Astrocyte of the cerebellum (primary cell): Measurements from ENCODE around the gene DCUN1D1.

Experiments used
- DNase-seq: peaks from one replicate; pipeline ENCODE4 v3.0.0-alpha.2; 2011; ENCODE audit warnings: low read depth
- H3K4me3 ChIP-seq: 2 replicates; pipeline ENCODE4 v1.5.1; 2011; ENCODE audit warnings: mild to moderate bottlenecking, low read depth, low read length, moderate library complexity
- in situ Hi-C: cut with HindIII; loops from 2 replicates; pipeline ENCODE4 v1.10.0; 2017; ENCODE audit warnings: low sequenced_read_pairs
- TF ChIP-seq, protein P1 (sequence below): IDR thresholded peaks from 2 replicates; pipeline ENCODE4 v1.5.1; 2012; ENCODE audit warnings: low read length, low read depth, moderate library complexity, mild to moderate bottlenecking; ENCODE audit errors: missing control alignments

The DCUN1D1 gene

DNA sequence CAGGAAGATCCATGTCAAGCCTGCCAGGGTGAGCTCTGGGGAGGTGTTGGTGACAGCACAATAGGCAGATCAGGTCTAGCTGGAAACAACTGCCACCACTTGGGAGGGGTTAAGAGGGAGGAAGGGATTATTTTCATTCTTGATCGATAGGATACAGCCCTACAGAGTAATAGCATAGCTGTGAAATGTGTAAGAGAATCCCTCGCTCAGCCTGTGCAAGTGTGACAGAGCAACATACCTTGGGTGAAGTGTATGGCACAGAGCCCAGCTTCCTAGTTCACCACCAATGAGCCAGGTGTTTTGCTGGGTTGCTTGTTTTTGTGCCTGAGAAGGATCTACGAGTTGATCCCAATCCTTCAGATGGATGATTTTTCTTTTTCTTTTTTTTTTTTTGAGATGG is 9.2 kb upstream of the DCUN1D1 start:
- in situ Hi-C loops, result no loop called here
- no peak for DNase-seq
- TF ChIP-seq, protein P1, sequence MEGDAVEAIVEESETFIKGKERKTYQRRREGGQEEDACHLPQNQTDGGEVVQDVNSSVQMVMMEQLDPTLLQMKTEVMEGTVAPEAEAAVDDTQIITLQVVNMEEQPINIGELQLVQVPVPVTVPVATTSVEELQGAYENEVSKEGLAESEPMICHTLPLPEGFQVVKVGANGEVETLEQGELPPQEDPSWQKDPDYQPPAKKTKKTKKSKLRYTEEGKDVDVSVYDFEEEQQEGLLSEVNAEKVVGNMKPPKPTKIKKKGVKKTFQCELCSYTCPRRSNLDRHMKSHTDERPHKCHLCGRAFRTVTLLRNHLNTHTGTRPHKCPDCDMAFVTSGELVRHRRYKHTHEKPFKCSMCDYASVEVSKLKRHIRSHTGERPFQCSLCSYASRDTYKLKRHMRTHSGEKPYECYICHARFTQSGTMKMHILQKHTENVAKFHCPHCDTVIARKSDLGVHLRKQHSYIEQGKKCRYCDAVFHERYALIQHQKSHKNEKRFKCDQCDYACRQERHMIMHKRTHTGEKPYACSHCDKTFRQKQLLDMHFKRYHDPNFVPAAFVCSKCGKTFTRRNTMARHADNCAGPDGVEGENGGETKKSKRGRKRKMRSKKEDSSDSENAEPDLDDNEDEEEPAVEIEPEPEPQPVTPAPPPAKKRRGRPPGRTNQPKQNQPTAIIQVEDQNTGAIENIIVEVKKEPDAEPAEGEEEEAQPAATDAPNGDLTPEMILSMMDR, result no peak
- no peak overlapping the region for H3K4me3 ChIP-seq

DNA sequence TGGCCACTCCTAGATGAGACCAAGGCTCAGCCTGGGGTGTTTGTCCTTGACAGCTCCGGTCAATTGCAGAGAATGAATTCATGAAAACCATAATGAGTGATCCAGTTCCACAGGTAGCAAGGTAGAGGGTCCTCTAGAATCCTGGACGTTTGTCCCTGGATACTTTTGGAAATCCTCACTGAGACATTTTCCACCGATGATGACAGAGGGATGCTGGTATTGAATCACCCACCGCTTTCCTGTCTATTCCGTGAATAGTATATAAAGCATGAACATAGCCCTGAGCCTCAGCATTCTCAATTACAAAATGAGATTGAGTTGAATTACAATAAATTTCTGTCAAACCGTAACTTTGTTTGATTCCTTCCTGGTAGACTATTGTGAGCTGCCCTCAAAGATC is 5.7 kb upstream of the DCUN1D1 start:
- in situ Hi-C loops, result no loop called here
- DNase-seq, result no peak
- TF ChIP-seq, protein P1, result no peak
- no peak overlapping the region for H3K4me3 ChIP-seq

DNA sequence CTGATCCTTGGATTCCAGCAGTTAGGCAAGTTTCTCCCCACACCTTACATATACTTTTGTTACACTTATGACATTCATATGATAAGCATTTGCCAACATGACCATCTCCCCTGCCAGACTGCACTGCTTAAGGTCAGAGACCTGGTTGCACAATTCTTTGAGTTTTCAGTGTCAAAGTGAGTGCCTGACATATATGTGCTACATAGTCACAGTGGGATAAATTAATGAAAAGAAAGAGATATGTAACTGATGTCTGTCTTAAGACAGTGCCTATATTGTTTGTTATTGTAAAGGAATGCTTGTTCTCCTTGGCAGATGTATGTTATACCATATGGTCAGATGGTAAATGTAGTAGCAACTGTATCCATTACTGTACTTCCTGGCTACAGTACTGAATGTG is 3.5 kb upstream of the DCUN1D1 start:
- TF ChIP-seq, protein P1, result no peak
- DNase-seq, result no peak
- H3K4me3 ChIP-seq, result no peak overlapping the region
- in situ Hi-C loops, result no loop called here

DNA sequence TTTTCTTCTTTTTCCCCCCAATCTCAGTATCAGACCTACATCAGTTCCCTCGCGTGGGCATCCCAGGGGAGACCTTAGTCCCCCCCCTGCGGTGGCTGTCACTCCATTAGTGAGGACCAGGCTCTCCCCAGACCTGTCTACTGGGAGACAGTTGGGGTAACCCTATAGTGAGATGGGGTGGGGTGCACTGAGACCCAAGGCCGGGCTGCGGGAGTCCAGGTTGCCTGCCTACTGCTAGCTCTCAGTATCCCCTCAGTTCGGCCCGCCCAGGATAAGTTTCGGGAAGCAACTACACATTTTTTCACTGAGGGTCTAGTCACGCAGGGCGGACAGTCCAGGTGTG is 671 bp upstream of the DCUN1D1 start:
- in situ Hi-C loops, result no loop called here
- no peak for DNase-seq
- TF ChIP-seq, protein P1, result no peak
- peak overlapping the region; percentile 89 for H3K4me3 ChIP-seq

DNA sequence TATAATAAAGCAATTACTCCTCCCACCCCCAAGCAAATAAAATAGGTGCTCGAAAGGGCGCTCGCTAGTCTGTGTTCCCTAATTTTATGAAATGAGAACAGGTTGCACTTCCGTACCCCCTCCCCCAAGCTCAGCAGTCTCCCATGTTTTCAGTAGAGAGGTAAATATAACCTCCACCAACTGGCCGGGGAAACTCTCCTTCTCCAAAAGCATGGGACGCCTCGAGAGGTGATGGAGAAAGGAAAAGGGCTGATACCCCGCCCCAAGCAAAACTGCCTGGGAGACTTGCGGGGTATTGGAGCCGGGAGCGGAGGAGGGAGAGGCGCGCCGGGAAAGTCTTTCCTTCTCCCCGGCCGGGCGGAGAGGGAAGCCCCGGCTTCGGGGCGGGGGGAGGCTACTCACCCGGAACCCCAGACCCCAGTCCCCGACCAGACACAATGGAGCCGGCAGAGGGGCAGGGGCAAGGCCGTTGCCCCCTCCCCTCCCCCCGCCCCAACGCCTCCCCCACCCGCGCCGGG is 605 bp downstream of the DCUN1D1 start:
- TF ChIP-seq, protein P1, result no peak
- H3K4me3 ChIP-seq, result peak overlapping the region; percentile 89
- in situ Hi-C loops, result no loop called here
- no peak for DNase-seq

DNA sequence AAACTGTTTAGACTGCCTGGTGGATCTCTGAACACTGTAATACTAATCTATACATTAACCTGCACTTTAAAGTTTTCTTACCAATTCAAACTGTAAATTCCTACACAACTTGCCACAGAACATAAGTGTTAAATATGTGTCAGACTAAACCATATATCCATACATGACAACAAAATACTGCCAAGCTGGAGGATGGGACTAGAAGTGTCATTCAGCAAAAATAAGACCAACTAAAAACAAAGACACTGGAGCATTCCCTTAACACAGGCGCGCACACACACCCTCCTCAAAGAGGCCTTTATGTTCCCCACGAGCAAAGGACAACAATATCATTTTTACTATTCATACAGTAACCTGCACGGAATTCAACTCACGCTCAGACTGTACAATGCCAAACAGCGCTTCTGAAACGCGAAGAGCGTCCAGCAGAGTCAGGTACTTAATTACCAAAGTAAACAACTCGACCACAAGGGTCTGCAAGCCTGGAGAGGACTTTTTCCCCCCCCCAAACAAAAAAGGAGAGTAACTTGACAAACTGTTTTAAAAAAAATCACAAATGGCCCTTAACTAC is 1.1 kb downstream of the DCUN1D1 start:
- DNase-seq, result no peak
- TF ChIP-seq, protein P1, result no peak

More for the DNA sequence above, 1.1 kb downstream of the DCUN1D1 start:
- in situ Hi-C loops, result no loop called here
- peak overlapping the region; percentile 89 for H3K4me3 ChIP-seq
